NCI-H345 treated with DMSO at 0.1 percent for 48 hours (cell line): ENCODE results near the gene ADCY3.

Source experiments
- DNase-seq: peaks from one replicate; lab custom pipeline; 2025; ENCODE audit not compliant: unreplicated experiment; lab: John Stamatoyannopoulos, UW

The ADCY3 gene

DNA sequence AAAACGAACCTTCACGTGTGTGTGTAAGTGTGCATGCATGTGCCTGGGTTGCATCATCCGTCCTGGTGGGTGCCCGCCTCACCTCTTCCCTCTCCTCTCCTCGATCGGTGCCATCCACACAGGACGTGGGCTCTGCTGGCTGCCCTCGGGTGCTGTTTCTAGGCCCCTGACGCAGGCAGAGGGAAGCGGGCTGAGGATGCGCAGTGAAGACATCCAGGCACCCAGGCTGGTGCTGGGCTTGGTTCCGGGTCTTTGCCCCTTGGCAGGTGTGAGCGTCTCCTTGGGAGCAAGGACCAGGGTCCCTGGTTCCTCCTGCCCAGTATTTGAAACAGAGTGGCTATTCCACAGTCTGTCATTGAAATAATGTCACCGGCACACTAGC lies 6.2 kb upstream of the ADCY3 start:
- DNase-seq: no peak

DNA sequence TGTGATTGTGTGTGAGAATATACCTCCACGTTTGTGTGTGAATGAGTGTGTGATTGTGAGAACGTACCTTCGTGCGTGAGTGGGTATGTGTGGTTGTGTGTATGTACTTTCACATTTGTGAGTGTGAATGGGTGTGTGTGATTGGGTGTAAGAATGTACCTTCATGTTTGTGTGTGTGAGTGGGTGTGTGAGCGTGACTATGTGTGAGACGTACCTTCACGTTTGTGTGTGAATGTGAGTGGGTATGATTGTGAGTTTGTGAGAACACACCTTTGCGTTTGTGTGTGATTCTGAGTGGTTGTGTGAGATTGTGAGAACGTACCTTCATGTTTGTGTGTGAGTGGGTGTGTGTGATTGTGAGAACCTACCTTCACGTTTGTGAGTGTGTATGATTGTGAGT lies 5.8 kb upstream of the ADCY3 start:
- no peak for DNase-seq

DNA sequence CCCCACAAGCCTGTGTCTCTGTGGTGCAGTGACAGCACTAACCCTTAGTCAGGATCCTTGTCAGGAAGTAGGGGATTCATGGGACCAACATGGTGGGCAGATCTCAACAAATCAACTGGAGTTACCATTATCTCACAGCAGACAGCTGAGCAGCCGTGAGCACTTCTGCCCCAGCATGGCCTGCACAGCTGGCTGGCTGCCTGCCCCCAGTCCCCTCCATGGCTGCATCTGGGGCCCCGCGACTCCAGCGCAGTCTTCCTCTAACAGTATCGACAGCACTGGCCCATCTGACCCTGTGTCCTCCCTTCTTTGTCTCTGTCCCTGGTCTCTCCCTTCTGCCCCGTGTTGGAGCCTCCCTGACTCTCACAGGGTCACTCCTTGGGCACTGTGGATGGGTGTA lies 4.7 kb upstream of the ADCY3 start:
- DNase-seq: no peak

DNA sequence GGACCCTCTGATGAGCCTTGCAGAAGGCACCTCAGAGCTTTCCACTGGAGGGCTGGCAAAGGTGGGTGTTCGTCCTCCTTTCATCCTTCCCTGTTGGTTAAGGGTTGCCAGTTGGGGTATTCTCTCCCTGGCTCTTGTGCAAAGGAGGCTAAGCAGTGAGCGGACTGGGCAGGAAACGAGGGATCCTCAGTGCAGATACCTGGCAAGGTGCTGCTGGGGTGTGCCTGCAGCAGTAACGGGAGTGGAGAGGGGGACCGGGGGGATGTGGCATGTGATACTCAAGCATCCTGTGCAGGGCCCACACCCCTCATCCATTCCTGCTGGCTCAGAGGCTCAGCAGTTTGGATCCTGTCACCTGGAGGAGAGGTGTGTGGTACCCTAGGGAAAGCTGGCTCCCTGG lies 4.2 kb upstream of the ADCY3 start:
- DNase-seq: no peak

- no peak for DNase-seq
These were observed 3.1 kb upstream of the ADCY3 start for GRCh38 chr2:24923106-24923505.

DNA sequence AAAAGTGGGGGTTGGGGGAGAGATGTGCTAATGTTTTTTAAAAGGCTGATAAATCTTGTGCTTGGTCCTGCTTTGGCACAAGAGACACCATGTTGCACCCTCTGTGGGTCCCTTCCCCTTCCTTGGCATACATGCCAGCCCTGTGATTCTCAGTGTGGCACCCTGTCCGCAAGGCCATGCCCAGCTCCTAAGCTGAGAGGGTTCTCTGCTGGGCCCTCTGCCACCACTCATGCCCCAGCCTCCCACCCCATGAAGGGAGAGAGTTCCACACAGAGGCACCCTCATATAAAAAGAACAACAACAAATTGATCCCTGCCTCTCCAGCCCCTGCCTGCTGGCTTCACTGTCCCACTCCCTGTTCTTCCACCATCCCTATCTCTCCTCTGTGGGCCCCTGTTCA lies 2.5 kb upstream of the ADCY3 start:
- DNase-seq: no peak

- peak; percentile 22 for DNase-seq
These were observed 888 bp upstream of the ADCY3 start for GRCh38 chr2:24920809-24921441.

DNA sequence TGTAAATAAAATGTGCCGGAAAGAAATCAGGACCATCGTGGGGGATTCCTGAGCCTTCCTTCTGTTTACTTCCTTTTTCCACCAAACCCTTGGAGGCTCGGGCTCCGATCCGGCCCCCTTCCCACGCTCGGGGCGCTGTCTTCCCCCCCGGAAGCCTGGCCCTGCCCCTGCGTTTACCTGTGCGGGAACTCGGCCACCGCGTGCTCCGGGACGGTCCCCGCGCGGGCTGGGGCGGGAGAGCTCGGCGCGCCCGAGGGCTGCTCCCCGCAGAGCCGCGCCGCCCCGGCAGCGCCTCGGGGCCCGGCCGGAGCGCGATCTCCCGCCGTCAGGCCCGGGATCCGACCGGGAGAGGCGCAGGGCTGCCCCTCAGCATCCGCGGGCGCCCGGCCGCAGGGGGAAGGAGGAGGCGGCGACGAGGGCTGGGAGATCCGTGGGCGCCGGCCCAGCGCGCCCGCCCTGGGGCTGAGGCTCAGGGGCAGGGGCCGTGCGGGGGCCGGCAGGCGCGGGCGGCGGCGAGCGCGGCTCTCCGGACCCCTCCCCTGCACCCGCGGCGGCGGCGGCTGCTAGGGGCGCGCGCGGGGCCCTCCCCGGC lies 435 bp downstream of the ADCY3 start:
- no peak for DNase-seq

- DNase-seq: no peak
These were observed 966 bp downstream of the ADCY3 start for GRCh38 chr2:24919037-24919505.

DNA sequence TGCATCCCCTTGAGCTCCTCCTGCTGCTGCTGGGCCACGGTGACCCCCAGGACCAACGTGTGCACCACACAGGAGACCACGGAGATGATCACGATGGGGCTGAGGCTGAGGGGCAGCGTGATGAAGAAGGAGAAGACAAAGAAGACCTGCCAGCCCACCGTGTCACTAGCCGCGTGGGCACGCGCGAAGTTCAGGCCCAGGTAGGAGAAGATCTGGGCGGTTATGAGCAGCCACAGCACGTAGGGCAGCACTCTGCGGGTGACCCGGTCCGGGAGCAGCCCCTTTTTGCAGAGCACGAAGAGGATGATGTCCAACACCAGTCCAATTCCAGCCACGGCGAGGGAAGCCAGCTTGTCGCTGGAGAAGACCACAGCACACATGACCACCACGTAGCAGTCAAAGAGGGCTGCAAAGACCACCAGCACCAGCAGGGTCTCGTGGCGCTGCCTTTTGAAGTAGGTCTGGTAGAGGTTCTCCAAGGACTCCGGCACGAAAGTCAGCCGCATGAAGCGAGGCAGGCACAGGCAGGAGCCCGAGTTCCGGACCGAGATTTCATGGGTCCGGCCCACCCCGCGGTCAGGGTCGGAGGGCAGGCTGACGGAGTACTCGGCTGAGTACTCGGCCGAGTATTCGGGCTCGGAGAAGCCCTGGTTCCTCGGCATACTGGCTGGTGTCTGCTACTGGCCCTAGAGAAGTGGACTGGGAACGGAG lies 1.6 kb downstream of the ADCY3 start:
- DNase-seq: no peak

DNA sequence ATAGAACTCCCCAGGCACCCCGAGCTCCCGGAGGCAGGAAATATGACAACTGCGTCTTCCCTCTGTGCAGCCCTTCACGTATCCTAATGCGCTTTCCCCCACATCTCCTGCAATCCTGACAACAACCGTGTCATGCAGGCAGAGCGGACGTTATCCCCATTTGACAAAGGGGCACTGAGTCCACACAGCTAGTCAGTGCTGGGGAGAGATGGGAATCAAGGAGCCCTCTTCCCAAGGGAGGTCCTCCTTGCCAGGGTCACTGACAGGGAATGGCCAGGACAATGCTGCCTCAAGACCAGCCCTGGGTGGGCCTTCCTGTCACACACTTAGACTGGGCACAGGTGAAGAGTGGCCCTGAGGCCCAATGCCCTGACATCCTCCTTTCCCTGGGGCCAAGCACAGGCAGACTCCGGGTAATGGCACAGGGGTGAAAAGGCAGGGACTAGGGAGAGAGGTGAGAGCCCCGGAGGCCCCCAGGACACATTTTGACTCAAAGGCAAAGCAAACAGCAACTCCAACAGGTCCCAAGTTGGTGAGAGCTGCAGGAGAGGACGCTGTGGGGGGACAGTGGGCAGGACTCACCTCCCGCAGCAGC lies 2.2 kb downstream of the ADCY3 start:
- DNase-seq: no peak

GRCh38 chr2:24917086-24917485 lies 3.0 kb downstream of the ADCY3 start:
- DNase-seq: no peak

GRCh38 chr2:24915796-24916195 lies 4.2 kb downstream of the ADCY3 start:
- no peak for DNase-seq

- no peak for DNase-seq
These were observed 4.9 kb downstream of the ADCY3 start for GRCh38 chr2:24915175-24915574.

DNA sequence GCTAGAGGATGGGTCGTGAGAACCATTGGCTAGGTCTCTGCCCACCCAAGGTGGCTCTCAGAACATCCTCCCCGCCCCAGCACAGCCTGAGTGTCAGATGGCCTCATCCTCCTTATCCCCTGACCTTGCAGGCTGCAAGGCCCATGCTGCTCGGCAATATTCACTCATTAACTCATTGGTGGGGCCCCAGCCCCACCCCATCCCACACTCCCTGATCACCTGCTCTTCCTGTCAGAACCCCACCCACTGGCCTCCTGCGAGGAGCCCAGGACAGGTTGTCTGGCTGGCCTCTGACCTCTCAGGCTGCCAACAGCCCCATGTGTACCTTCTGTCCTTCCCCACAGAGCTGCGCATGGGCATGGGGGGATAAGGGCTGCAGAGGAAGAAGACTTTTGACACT lies 5.3 kb downstream of the ADCY3 start:
- no peak for DNase-seq

- DNase-seq: no peak
These were observed 6.1 kb downstream of the ADCY3 start for GRCh38 chr2:24913911-24914310.

DNA sequence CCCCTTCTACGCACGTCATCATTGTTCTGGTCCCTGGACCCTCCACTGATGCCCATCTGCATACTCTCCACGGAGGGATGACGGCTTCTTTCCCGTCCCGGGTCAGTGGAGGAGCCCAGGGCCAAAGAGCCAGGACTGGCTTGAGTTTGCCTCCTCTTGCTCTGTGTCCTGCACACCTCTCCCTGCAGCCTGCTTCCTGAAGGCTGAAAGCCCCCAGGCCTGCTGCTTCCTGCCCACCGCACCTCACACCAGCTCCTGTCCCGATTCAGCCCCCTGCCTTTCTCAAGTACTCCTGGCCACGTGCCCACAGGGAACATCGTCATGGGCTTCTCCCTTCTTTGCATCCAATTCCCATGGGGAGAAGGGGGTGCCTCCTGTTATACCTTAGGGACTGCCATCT lies 7.1 kb downstream of the ADCY3 start:
- no peak for DNase-seq

DNA sequence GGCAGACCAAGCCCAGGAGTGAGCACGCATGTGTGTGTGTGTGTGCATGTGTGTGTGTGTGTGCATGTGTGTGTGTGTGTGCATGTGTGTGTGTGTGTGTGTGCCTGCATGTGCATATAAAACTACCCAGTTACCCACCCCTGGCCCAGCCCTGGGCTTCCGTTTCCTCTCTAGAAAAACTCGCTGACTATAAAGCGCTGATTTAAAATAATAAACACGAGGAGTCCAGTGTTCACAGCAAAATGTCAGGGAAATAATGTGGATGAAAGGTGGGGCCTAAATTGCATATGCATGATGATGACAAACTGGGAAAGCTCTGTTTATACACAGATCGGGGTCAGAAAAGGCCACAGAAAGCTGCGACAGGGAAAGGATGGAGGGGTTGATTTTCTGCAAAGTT lies 7.5 kb downstream of the ADCY3 start:
- no peak for DNase-seq

DNA sequence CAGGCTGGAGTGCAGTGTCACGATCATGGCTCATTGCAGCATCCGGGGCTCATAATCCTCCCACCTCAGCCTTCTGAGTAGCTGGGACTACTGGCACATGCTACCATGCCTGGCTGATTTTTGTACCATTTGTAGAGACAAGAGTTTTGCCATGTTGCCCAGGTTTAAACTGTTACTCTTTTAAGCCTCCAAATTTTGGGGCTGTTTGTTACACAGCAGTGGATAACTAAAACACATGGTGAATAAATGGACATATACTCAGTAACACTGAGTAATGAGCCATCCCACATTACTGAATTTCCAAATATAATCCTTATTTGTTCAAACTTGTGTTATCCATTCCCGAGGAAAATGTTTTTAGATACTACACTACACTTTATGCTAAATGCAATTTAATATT lies 9.8 kb downstream of the ADCY3 start:
- no peak for DNase-seq

DNA sequence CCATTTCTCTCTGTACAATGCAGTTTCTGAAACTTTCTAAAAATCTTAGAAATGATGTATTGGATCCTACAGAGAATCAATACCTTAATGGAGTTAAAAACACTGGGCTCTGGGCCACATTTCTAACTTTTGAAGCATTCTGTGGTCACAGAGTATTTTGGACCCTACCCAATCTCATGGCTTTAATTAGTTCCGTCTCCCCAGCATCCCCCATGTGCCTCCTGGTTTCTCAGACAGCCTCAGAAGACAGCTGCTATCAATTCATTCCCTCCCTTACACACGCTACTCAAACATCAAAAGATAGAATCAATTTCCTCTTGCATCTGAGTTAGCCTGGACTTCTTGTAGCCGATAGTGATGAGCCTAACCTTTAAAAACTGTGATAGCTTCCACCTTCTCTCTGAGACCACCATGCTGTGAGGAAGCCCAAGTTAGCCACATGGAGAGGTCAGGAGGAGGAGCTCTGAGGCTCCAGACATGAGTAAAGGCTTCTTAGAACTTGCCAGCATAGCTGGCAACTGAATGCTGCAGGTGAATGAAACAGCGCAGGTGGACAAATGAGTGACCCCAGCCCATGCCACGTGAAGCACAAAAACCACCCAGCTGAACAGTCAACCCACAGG lies 10.4 kb downstream of the ADCY3 start:
- DNase-seq: no peak

DNA sequence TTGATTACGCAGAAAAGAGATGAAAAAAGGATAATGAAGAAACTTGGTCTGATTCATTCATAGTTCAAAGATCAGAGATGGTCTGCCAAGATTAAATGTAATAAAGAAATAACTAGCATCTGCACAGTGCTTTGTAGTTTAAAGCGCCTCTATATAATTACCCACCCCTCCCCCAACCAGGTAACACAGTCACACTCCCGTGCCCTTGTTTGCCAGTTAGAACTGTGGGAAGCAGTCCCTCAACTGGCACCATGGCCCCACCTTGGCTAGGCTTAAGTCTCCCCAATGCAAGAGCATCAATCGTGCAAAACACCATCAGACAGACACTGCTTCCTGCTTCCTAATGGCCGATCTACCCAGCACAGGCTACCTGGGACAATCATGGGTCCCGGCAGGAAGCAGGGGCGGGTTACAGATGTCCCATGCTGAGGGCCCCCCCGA lies 11.6 kb downstream of the ADCY3 start:
- DNase-seq: no peak

- DNase-seq: no peak
These were observed 12.9 kb downstream of the ADCY3 start for GRCh38 chr2:24907116-24907515.
